GM18505 (cell line): Measurements from ENCODE around the gene ORMDL3.
"Not testable (repeated sequence)": the region's sequence is repeated elsewhere in the genome, so short reads cannot be mapped to it uniquely, and the experiment has no call there.

Source experiments
- ATAC-seq: cut with Tn5 transposase; IDR thresholded peaks from one replicate; pipeline ENCODE4 v1.9.1; 2021; ENCODE audit not compliant: unreplicated experiment
- POLR2A ChIP-seq: IDR thresholded peaks from 4 replicates; pipeline ENCODE4 v1.6.1; 2011; ENCODE audit warnings: borderline replicate concordance; ENCODE audit not compliant: insufficient read depth, insufficient read length; ENCODE audit errors: extremely low read depth

ORMDL3 gene

GRCh38 chr17:39923836-39924690 lies 3.3 kb downstream of the ORMDL3 start:
- ATAC-seq, result no peak
- no peak for TF ChIP-seq POLR2A

- no peak for TF ChIP-seq POLR2A
Observed at GRCh38 chr17:39923230-39923629, 4.2 kb downstream of the ORMDL3 start.

GRCh38 chr17:39922006-39922405 lies 5.4 kb downstream of the ORMDL3 start:
- TF ChIP-seq POLR2A, result no peak
- no peak for ATAC-seq

More at GRCh38 chr17:39923230-39923629, 4.2 kb downstream of the ORMDL3 start:
- no peak for ATAC-seq

- ATAC-seq, result no peak
- TF ChIP-seq POLR2A, result no peak
Observed at GRCh38 chr17:39921323-39921722, 6.1 kb downstream of the ORMDL3 start.

GRCh38 chr17:39920218-39921210 lies 6.9 kb downstream of the ORMDL3 start:
- no peak for ATAC-seq
- peak; percentile 14 for TF ChIP-seq POLR2A

- TF ChIP-seq POLR2A, result no peak
- no peak for ATAC-seq
Observed at GRCh38 chr17:39919087-39919683, 8.2 kb downstream of the ORMDL3 start.

GRCh38 chr17:39916918-39917317 lies 10.5 kb downstream of the ORMDL3 start:
- no peak for ATAC-seq
- TF ChIP-seq POLR2A, result no peak

- no peak for TF ChIP-seq POLR2A
- no peak for ATAC-seq
Observed at GRCh38 chr17:39915559-39915958, 11.8 kb downstream of the ORMDL3 start.

- ATAC-seq, result no peak
- no peak for TF ChIP-seq POLR2A
Observed at GRCh38 chr17:39913989-39914388, 13.4 kb downstream of the ORMDL3 start.

GRCh38 chr17:39908789-39909352 lies 18.5 kb downstream of the ORMDL3 start:
- no peak for TF ChIP-seq POLR2A
- no peak for ATAC-seq

GRCh38 chr17:39904990-39905288 lies 22.5 kb downstream of the ORMDL3 start:
- ATAC-seq, result no peak
- TF ChIP-seq POLR2A, result no peak

GRCh38 chr17:39903158-39903884 lies 24.1 kb downstream of the ORMDL3 start:
- ATAC-seq, result no peak
- no peak for TF ChIP-seq POLR2A

- ATAC-seq, result not testable (repeated sequence)
Observed at GRCh38 chr17:39902027-39902426, 25.4 kb downstream of the ORMDL3 start.
